Measurements from ENCODE around the gene SCAPER.

- TF ChIP-seq CTCF (IDR thresholded peaks at IDR 0.05 in 8 of 11, conservative IDR thresholded peaks at IDR 0.05 in 3 of 11) (no peak), POLR2A (IDR thresholded peaks at IDR 0.05) (no peak), POLR2AphosphoS5 (IDR thresholded peaks at IDR 0.05) (peak; percentile 41 to 62 (median 44))
These were observed 222.9 kb downstream of the SCAPER start for GRCh38 chr15:76682259-76682658.
